ENCODE data around the gene ODF2.

ODF2 gene

GRCh38 chr9:128540634-128541360, 85.0 kb downstream of the ODF2 start:
- DNase-seq, result no peak

- DNase-seq, result no peak
Measured at GRCh38 chr9:128546504-128546903, 90.7 kb downstream of the ODF2 start.

- no peak for DNase-seq
Measured at GRCh38 chr9:128548876-128549275, 93.1 kb downstream of the ODF2 start.

GRCh38 chr9:128550226-128550625, 94.4 kb downstream of the ODF2 start:
- DNase-seq, result no peak
